Measurements from ENCODE around the gene INS.

The INS gene

DNA sequence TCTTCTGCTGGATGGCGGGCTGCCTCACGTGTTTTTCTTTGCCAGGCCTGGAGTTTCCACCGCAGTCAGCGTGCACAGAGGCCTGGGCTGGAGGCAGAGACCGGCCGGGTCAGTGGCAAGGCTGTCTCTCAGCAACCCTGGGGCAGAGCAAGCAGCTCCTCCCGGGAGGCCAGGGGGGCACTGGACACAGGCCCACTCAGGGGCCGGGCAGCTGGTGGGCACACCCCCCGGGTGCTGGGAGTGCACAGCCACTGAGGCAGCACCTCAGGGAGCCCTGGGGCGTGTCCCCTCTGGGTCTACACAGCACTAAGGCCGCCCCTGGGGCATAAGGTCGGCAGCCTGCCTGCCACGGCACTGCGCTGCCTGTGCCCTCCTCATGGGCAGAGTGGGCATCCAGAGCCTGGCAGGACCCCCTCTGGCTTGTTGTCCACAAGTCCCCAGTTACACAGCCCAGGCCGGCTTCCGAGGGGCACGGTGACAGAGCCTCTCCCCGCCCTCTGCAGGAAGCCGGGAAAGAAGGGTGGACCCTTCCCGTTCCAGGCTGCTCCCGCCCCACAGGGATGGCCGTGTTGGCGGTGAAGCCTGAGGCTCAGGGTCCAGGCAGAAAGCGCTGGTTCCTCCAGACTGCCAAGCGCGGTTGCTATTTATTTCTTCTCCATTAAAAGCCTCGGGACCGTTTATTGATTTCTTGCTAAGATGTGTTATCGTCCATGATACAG is 29.1 kb upstream of the INS start:
- Histone ChIP-seq H3K4me1 (ENCODE audit: control insufficient read depth, insufficient read depth, low read length) (no peaks in the 10 kb centered on the region), H3K27ac (ENCODE audit: low read depth, low read length) (no peak overlapping the region), H3K27me3 (ENCODE audit: control insufficient read depth, insufficient read depth, low read length) (no peaks in the 10 kb centered on the region), H3K9ac (ENCODE audit: low read depth, low read length) (no peak overlapping the region), H3K36me3 (ENCODE audit: control insufficient read depth, insufficient read depth, low read length) (no peaks in the 10 kb centered on the region), H3K4me3 (ENCODE audit: low read depth, low read length) (no peak overlapping the region), H3K9me3 (ENCODE audit: control insufficient read depth, insufficient read depth, low read length) (no peaks in the 10 kb centered on the region)

DNA sequence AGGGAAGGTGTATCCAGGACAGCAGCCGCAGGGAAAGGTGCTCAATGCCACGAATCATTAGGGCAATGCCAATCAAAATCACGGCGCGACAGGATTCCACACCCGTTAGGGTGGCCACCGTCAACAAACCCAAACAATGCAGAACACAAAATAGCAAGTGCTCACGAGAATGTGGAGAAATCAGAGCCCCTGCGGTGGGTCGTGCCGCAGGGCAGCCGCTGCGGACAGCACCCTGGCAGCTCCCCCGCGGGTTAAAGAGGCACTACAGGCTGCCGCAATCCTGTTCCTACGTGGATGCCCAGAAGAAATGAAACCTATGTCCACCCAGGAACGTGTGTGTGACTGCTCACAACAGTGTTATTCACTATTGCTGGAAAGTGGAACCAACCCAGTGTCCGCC is 27.7 kb upstream of the INS start:
- Histone ChIP-seq H3K4me3 (ENCODE audit: low read depth, low read length) (no peak overlapping the region), H3K9me3 (ENCODE audit: control insufficient read depth, insufficient read depth, low read length) (no peaks in the 10 kb centered on the region), H3K27ac (ENCODE audit: low read depth, low read length) (no peak overlapping the region), H3K4me1 (ENCODE audit: control insufficient read depth, insufficient read depth, low read length) (no peaks in the 10 kb centered on the region), H3K27me3 (ENCODE audit: control insufficient read depth, insufficient read depth, low read length) (no peaks in the 10 kb centered on the region), H3K9ac (ENCODE audit: low read depth, low read length) (no peak overlapping the region), H3K36me3 (ENCODE audit: control insufficient read depth, insufficient read depth, low read length) (no peaks in the 10 kb centered on the region)

- H3K4me1 ChIP-seq (ENCODE audit: control insufficient read depth, insufficient read depth, low read length) = no peaks in the 10 kb centered on the region
Observed at GRCh38 chr11:2187280-2187707, 26.3 kb upstream of the INS start.

DNA sequence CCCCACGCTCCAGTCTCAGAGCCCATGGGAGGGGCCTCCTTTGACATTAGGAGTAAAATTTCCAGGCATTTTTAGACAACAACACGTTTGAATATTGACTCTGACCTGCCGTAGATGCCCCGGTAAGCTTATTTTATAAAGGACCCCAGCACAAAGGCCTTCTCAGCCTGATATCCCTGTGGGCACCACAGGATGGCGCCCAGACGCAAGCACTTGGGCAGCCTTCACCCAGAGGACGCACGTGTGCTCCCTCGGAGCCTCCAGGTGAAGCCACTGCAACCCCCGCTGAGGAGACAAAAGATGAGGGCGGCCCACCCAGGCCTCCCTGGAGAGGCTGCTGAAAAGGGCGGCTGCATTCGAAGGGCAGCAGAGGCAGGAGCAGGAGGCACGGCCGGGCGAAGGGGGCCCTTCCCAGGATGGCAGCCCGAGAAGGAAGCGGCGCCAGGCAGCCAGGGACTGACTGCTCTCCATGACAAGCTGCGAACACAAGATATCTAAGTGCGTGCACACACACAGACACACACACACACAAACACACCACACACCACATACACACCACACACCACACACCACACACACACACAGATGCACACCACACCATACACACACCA is 25.8 kb upstream of the INS start:
- no peak overlapping the region for H3K9ac ChIP-seq (ENCODE audit: low read depth, low read length)
- no peaks in the 10 kb centered on the region for H3K4me1 ChIP-seq (ENCODE audit: control insufficient read depth, insufficient read depth, low read length)
- H3K9me3 ChIP-seq (ENCODE audit: control insufficient read depth, insufficient read depth, low read length) = no peaks in the 10 kb centered on the region
- no peaks in the 10 kb centered on the region for H3K27me3 ChIP-seq (ENCODE audit: control insufficient read depth, insufficient read depth, low read length)
- no peaks in the 10 kb centered on the region for H3K36me3 ChIP-seq (ENCODE audit: control insufficient read depth, insufficient read depth, low read length)
- no peak overlapping the region for H3K27ac ChIP-seq (ENCODE audit: low read depth, low read length)
- no peak overlapping the region for H3K4me3 ChIP-seq (ENCODE audit: low read depth, low read length)

More at GRCh38 chr11:2187280-2187707, 26.3 kb upstream of the INS start:
- no peaks in the 10 kb centered on the region for H3K27me3 ChIP-seq (ENCODE audit: control insufficient read depth, insufficient read depth, low read length)
- no peaks in the 10 kb centered on the region for H3K9me3 ChIP-seq (ENCODE audit: control insufficient read depth, insufficient read depth, low read length)
- no peak overlapping the region for H3K4me3 ChIP-seq (ENCODE audit: low read depth, low read length)
- no peak overlapping the region for H3K27ac ChIP-seq (ENCODE audit: low read depth, low read length)
- H3K9ac ChIP-seq (ENCODE audit: low read depth, low read length) = no peak overlapping the region
- H3K36me3 ChIP-seq (ENCODE audit: control insufficient read depth, insufficient read depth, low read length) = no peaks in the 10 kb centered on the region

- Histone ChIP-seq H3K9me3 (ENCODE audit: control insufficient read depth, insufficient read depth, low read length) (no peaks in the 10 kb centered on the region), H3K4me3 (ENCODE audit: low read depth, low read length) (no peak overlapping the region), H3K27ac (ENCODE audit: low read depth, low read length) (no peak overlapping the region), H3K4me1 (ENCODE audit: control insufficient read depth, insufficient read depth, low read length) (no peaks in the 10 kb centered on the region), H3K27me3 (ENCODE audit: control insufficient read depth, insufficient read depth, low read length) (no peaks in the 10 kb centered on the region), H3K9ac (ENCODE audit: low read depth, low read length) (no peak overlapping the region), H3K36me3 (ENCODE audit: control insufficient read depth, insufficient read depth, low read length) (no peaks in the 10 kb centered on the region)
Observed at GRCh38 chr11:2185324-2186085, 24.5 kb upstream of the INS start.

DNA sequence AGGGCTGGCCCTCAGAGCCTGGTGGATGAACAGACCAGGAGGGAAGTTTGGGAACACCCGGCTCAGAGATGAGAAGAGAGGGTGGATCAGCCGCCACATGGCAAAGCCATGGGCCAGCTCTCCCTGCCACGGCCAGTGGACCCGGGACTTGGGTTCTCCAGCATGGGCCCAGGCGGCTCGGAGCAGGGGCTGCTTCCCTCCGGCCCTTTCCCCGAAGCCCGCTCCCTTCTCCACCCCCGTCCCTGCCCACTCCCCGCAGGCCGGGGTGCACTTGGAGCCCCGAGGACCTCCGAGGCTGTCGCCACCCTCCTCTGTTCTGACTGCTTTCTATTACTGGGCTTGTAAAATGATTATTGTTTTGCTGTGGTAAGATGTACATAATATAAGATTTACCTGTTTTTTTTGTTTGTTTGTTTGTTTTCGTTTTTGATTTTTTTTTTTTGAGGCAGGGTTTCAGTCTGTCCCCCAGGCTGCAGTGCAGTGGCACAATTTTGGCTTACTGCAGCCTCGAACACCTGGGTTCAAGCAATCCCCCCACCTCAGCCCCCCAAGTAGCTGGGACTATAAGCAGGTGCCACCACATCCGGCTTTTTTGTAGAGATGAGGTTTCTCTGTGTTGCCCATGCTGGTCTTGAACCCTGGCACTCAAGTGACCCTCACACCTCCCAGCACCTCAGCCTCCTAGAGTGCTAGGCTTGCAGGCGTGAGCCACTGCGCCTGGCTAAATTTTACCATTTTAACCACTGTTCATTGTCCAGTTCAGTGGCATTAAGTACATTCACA is 21.9 kb upstream of the INS start:
- Histone ChIP-seq H3K4me3 (ENCODE audit: low read depth, low read length) (no peak overlapping the region), H3K9me3 (ENCODE audit: control insufficient read depth, insufficient read depth, low read length) (no peaks in the 10 kb centered on the region), H3K27me3 (ENCODE audit: control insufficient read depth, insufficient read depth, low read length) (no peaks in the 10 kb centered on the region), H3K36me3 (ENCODE audit: control insufficient read depth, insufficient read depth, low read length) (no peaks in the 10 kb centered on the region), H3K4me1 (ENCODE audit: control insufficient read depth, insufficient read depth, low read length) (no peaks in the 10 kb centered on the region), H3K9ac (ENCODE audit: low read depth, low read length) (no peak overlapping the region), H3K27ac (ENCODE audit: low read depth, low read length) (no peak overlapping the region)

DNA sequence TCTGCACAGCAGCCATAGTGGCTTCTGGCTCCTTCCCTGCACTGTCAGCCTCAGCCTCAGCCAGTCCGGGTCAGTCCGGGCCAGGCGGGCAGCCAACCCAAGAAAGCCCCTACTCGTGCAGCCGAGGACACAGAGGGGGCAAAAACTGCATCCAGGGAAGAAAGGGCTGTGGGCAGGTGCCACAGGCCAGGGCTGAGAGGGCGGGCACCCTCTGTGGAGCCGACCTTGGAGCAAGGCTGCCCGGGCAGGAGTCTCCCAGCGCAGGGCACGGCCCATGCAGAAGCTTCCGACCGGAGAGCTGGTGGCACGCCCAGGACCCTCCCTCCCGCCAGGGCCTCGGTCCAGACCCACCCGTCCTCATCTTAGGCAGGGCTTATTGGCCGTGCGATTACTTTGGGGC is 21.1 kb upstream of the INS start:
- Histone ChIP-seq H3K9me3 (ENCODE audit: control insufficient read depth, insufficient read depth, low read length) (no peaks in the 10 kb centered on the region), H3K36me3 (ENCODE audit: control insufficient read depth, insufficient read depth, low read length) (no peaks in the 10 kb centered on the region), H3K27me3 (ENCODE audit: control insufficient read depth, insufficient read depth, low read length) (no peaks in the 10 kb centered on the region), H3K4me3 (ENCODE audit: low read depth, low read length) (no peak overlapping the region), H3K4me1 (ENCODE audit: control insufficient read depth, insufficient read depth, low read length) (no peaks in the 10 kb centered on the region), H3K9ac (ENCODE audit: low read depth, low read length) (no peak overlapping the region), H3K27ac (ENCODE audit: low read depth, low read length) (no peak overlapping the region)

DNA sequence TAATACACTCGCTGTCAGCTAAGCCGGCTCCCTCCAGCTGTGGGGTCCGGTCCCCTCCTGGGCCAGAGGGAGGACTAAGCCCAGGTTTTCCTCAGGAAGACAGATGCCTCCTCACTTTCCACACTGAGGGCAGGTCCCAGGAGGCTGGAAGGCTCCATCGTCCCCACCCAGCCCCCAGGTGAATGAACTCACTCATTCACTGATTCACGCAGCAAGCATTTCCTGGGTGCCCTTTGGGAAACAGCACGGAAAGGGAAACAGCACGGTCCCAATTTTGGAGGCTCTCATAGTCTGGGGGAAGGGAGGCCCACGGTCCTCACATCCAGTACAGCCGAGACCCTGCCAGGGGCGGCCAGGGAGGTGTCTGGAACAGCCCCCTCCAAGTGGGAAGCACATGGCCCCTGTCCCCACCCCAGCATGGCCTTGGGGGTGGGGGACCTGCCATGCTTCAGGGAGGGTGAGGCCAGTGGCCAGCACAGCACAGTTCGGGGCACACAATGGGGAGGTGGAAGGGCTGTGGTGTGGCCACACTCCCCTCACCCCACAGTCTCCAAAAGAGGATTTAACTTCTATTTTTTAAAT is 19.9 kb upstream of the INS start:
- H3K27me3 ChIP-seq (ENCODE audit: control insufficient read depth, insufficient read depth, low read length) = no peaks in the 10 kb centered on the region
- H3K27ac ChIP-seq (ENCODE audit: low read depth, low read length) = no peak overlapping the region
- H3K4me1 ChIP-seq (ENCODE audit: control insufficient read depth, insufficient read depth, low read length) = no peaks in the 10 kb centered on the region
- H3K36me3 ChIP-seq (ENCODE audit: control insufficient read depth, insufficient read depth, low read length) = no peaks in the 10 kb centered on the region
- H3K9ac ChIP-seq (ENCODE audit: low read depth, low read length) = no peak overlapping the region
- H3K9me3 ChIP-seq (ENCODE audit: control insufficient read depth, insufficient read depth, low read length) = no peaks in the 10 kb centered on the region
- no peak overlapping the region for H3K4me3 ChIP-seq (ENCODE audit: low read depth, low read length)

GRCh38 chr11:2180347-2180746 is 19.3 kb upstream of the INS start:
- Histone ChIP-seq H3K27ac (ENCODE audit: low read depth, low read length) (no peak overlapping the region), H3K4me1 (ENCODE audit: control insufficient read depth, insufficient read depth, low read length) (no peaks in the 10 kb centered on the region), H3K9ac (ENCODE audit: low read depth, low read length) (no peak overlapping the region), H3K4me3 (ENCODE audit: low read depth, low read length) (no peak overlapping the region), H3K36me3 (ENCODE audit: control insufficient read depth, insufficient read depth, low read length) (no peaks in the 10 kb centered on the region), H3K27me3 (ENCODE audit: control insufficient read depth, insufficient read depth, low read length) (no peaks in the 10 kb centered on the region), H3K9me3 (ENCODE audit: control insufficient read depth, insufficient read depth, low read length) (no peaks in the 10 kb centered on the region)

DNA sequence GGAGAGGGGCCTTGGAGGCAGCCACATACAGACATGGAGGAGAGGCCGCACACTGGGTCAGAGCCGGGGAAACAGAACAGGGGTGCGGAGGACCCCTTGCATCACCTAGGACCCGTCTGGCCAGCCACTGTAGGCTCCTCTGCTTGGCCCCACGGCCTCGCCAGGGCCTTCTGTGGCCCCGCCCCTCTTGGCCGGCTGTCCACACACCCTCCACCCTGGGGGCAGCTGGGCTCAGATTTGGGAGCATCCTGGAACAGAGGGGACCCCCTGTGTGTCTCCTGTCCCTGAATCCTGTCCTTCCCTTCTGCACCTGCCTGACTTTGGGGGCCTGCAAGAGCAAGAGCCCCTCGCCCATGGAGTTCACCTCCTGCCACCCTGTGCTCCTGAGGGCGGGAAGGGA is 18.5 kb upstream of the INS start:
- no peak overlapping the region for H3K4me3 ChIP-seq (ENCODE audit: low read depth, low read length)
- no peaks in the 10 kb centered on the region for H3K4me1 ChIP-seq (ENCODE audit: control insufficient read depth, insufficient read depth, low read length)
- no peak overlapping the region for H3K27ac ChIP-seq (ENCODE audit: low read depth, low read length)
- H3K36me3 ChIP-seq (ENCODE audit: control insufficient read depth, insufficient read depth, low read length) = no peaks in the 10 kb centered on the region
- H3K9ac ChIP-seq (ENCODE audit: low read depth, low read length) = no peak overlapping the region
- no peaks in the 10 kb centered on the region for H3K9me3 ChIP-seq (ENCODE audit: control insufficient read depth, insufficient read depth, low read length)
- H3K27me3 ChIP-seq (ENCODE audit: control insufficient read depth, insufficient read depth, low read length) = no peaks in the 10 kb centered on the region
